Measurements from ENCODE around the gene METTL15.

The METTL15 gene

GRCh38 chr11:28337701-28338100 is 229.5 kb downstream of the METTL15 start:
- no peak for DNase-seq (ENCODE audit: low spot score)
- no peak for TF ChIP-seq CTCF (IDR thresholded peaks at IDR 0.05; ENCODE audit: borderline replicate concordance, control extremely low read depth, extremely low read depth, insufficient read depth, missing control alignments)
- in situ Hi-C loops (cut with MboI; ENCODE audit: low sequenced_read_pairs, unreplicated experiment): no loop called here

GRCh38 chr11:28338371-28338770 is 230.2 kb downstream of the METTL15 start:
- in situ Hi-C loops (cut with MboI; ENCODE audit: low sequenced_read_pairs, unreplicated experiment): no loop called here
- DNase-seq (ENCODE audit: low spot score): no peak
- no peak for TF ChIP-seq CTCF (IDR thresholded peaks at IDR 0.05; ENCODE audit: borderline replicate concordance, control extremely low read depth, extremely low read depth, insufficient read depth, missing control alignments)

GRCh38 chr11:28339488-28339887 is 231.3 kb downstream of the METTL15 start:
- no peak for TF ChIP-seq CTCF (IDR thresholded peaks at IDR 0.05; ENCODE audit: borderline replicate concordance, control extremely low read depth, extremely low read depth, insufficient read depth, missing control alignments)
- no peak for DNase-seq (ENCODE audit: low spot score)
- in situ Hi-C loops (cut with MboI; ENCODE audit: low sequenced_read_pairs, unreplicated experiment): no loop called here

GRCh38 chr11:28342716-28343115 is 234.5 kb downstream of the METTL15 start:
- TF ChIP-seq CTCF (IDR thresholded peaks at IDR 0.05; ENCODE audit: borderline replicate concordance, control extremely low read depth, extremely low read depth, insufficient read depth, missing control alignments): no peak
- DNase-seq (ENCODE audit: low spot score): no peak
- in situ Hi-C loops (cut with MboI; ENCODE audit: low sequenced_read_pairs, unreplicated experiment): no loop called here

- TF ChIP-seq CTCF (IDR thresholded peaks at IDR 0.05; ENCODE audit: borderline replicate concordance, control extremely low read depth, extremely low read depth, insufficient read depth, missing control alignments): no peak
- no peak for DNase-seq (ENCODE audit: low spot score)
- in situ Hi-C loops (cut with MboI; ENCODE audit: low sequenced_read_pairs, unreplicated experiment): no loop called here
Observed at GRCh38 chr11:28343304-28344233, 235.4 kb downstream of the METTL15 start.

- in situ Hi-C loops (cut with MboI; ENCODE audit: low sequenced_read_pairs, unreplicated experiment): no loop called here
- no peak for DNase-seq (ENCODE audit: low spot score)
- no peak for TF ChIP-seq CTCF (IDR thresholded peaks at IDR 0.05; ENCODE audit: borderline replicate concordance, control extremely low read depth, extremely low read depth, insufficient read depth, missing control alignments)
Observed at GRCh38 chr11:28346209-28346608, 238.0 kb downstream of the METTL15 start.
